GM21423 (cell line): ENCODE data around the gene EXOC1L.

Experiments used
- ATAC-seq: cut with Tn5 transposase; IDR thresholded peaks from one replicate; pipeline ENCODE4 v1.9.1; 2021; ENCODE audit warnings: mild to moderate bottlenecking, moderate library complexity; ENCODE audit not compliant: unreplicated experiment

Gene EXOC1L

DNA sequence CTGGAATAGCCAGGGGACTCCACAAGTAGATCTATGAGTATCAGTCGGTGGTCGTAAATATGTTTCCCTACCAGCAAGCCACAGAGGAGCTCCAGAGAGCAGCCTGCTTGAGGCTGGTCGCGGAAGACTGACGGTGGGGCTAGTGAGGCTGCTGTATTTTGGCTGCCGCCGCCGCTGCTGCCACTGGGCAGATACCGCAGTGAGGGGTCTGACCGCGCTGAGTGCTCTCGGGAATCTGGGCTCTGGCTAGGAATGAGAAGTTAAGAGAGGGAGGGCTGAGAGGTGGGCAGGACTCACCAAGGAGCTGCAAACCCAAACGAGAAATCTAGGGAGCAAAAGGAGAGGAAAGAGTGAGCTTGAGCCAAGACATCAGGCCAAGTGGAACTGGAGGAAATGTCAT lies at the start of gene EXOC1L:
Gene EXOC1L (plus strand): TSS at position 157 of the 400 bp plus-strand sequence. CDS start 237 bp downstream, at position 394.
- no peak for ATAC-seq

DNA sequence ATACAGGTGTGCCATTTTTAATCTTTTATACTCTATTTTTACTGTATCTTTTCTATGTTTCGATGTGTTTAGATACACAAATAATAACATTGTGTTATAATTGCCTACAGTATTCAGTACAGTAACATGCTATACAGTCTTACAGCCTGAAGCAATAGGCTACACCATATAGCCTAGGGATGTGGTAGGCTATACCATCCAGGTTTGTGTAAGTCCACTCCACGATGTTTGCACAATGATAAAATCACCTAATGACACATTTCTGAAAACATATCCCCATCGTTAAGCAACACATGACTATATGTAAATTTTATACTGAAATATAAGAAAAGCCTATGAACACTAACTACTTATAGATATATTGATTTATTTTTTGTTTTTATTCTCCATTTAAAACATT lies 48.9 kb upstream of the EXOC1L start:
- no peak for ATAC-seq

GRCh38 chr4:55781341-55781740 lies 38.2 kb upstream of the EXOC1L start:
- no peak for ATAC-seq

DNA sequence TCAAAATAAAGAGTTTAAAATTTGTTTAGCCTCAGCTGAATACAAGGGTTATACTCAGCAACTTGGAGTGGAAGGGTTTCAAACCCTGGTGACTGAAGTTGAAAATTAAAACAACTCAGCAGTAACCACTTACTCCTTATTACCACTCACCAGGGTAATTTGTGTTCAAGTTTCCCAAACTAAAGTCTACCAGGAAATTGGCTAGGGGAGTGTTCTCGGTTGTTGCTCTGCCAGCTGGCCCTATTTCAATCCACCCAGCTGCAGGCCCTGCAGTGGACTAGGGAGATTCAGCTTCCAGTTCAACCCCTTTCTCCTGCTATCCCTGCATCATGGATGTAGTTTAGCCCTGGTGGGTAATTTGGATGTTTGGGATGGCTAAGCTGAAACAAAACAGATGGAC lies 37.8 kb upstream of the EXOC1L start:
- no peak for ATAC-seq

GRCh38 chr4:55783584-55783983 lies 36.0 kb upstream of the EXOC1L start:
- ATAC-seq = no peak

GRCh38 chr4:55784747-55785146 lies 34.8 kb upstream of the EXOC1L start:
- ATAC-seq = no peak

DNA sequence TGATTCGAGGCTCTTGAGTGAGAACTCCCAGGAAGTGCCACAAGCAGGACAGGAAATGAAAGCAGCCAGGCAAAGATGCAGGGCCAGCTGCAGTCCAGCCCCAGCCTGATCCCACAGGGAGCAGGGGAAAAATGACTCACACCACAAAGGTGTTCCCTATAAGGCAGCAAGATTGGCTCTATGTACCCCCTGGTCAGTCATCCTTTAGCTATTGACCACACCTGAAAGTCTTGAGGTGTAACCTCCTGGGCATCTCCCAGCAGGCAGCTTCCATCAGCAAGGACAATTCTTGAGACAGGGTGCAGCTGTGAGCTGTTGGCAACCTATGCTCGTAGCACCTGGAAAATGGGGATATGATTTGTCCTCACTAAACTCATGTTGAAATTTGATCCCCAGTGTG lies 27.9 kb upstream of the EXOC1L start:
- ATAC-seq = no peak

- no peak for ATAC-seq
Observed at GRCh38 chr4:55793479-55793878, 26.1 kb upstream of the EXOC1L start.

- ATAC-seq = no peak
Observed at GRCh38 chr4:55794053-55794452, 25.5 kb upstream of the EXOC1L start.

- ATAC-seq = no peak
Observed at GRCh38 chr4:55795341-55795740, 24.2 kb upstream of the EXOC1L start.

DNA sequence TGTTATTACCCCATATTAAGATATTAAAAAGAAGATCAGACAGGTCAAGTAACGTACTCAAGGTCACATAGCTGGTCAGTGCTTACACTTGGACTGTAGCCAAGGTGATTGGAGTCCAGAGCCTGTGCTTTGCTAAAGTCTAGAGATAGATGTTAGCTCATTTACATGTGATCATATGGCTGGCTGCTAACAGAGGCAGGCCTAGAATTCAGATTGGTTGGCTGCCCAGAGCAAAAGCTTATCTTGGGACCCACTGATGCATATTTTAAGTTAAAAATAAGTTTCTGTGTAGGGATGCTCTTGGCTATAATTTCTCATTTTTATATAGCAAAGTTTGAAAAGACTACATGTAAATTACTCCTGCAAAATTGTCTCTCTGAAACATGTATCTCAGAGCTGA lies 18.1 kb upstream of the EXOC1L start:
- ATAC-seq = no peak

- ATAC-seq = no peak
Observed at GRCh38 chr4:55807556-55807955, 12.0 kb upstream of the EXOC1L start.

- ATAC-seq = no peak
Observed at GRCh38 chr4:55808186-55808585, 11.4 kb upstream of the EXOC1L start.

DNA sequence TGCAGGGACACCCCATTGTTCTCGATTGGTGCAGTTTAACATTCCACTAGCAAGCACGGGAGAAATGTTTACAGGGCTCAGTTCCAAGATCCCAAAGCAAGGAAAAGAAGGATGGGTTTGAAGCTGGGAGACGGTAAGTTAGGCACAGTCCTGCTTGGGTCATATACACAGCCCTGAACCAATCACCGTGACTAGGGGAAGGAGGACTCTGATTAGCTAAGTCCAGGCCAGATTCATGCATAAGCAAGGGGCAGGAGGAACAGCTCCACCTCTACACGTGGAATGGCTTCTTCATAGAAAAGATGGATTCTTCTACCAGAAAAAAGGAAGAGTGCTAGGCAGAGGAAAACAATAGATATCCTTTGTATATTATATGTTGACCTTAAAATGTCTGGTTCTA lies 11.0 kb upstream of the EXOC1L start:
- no peak for ATAC-seq

GRCh38 chr4:55817691-55818090 lies 1.9 kb upstream of the EXOC1L start:
- no peak for ATAC-seq

DNA sequence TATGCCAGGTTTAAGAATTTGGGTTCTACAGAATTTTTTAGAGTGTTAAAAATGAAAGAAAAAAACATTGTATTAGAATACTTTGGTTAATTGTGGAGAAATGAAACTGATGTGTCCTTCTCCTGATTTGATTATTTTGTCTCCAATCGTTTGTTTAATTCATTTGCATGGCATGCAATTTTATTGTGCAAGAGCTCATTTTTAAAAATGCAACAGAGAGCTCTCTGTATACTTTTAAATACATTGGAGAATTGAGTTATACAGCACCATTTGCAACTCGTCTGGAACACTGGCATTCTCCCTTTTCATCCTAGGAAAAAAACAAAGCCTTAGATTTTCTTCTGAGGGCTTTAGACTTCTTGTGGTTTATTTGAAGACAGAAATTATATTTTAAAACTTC lies 689 bp downstream of the EXOC1L start:
- ATAC-seq = no peak

- ATAC-seq = no peak
Observed at GRCh38 chr4:55822329-55822728, 2.7 kb downstream of the EXOC1L start.

DNA sequence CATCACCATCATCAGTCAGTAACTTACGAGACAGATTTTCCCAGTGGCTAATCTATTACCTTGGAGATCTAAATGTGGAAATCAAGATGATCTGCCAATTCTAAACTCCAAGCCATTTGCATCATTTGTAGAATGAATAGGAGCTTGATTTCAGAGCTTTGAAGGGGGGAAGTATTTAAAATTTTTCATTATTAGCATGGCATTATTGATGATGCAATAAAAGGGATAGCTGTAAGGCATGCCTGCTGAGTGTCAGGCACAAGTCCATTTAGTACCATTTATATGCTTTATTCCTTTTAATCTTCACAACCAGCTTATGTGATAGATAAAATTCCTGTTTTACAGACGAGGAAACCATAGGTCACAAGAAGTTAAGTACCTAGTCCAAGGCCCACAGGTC lies 5.3 kb downstream of the EXOC1L start:
- ATAC-seq = no peak

DNA sequence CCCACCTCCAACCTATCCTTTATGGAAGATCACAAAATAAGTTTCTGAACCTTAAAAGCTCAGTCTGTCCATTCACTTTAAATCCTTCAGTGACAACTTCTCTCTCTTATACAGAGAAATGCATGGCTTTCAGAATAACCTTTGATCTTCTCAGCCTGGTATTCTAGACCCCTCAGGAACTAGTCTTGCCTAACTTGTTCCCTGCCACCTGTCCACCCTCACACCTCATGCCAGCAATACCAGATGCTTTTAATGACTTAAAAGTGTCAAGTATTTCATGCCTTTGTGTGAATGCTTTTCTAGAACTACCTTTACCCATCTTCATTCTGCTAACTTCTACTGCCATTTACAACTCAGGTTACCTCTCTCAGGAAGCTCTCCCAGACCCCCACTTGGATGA lies 7.4 kb downstream of the EXOC1L start:
- no peak for ATAC-seq

DNA sequence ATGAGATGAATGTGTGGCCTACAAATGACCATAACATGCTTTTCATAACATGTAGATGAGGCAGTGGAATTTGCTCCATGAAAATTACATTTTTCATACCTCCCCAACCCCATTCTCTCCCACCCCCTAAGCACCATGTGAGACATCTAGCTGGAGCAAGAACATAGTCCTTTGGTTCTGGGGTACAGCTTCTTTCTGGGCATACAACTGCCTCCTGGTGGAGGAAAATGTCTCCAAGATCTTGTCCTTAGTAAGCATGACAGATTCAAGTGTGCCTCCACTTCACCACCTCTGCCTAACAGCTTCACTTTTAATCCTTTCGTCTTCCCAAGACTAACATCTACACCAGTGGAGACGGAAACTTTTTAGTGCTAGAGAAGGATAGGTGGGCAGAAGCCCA lies 8.0 kb downstream of the EXOC1L start:
- ATAC-seq = no peak

DNA sequence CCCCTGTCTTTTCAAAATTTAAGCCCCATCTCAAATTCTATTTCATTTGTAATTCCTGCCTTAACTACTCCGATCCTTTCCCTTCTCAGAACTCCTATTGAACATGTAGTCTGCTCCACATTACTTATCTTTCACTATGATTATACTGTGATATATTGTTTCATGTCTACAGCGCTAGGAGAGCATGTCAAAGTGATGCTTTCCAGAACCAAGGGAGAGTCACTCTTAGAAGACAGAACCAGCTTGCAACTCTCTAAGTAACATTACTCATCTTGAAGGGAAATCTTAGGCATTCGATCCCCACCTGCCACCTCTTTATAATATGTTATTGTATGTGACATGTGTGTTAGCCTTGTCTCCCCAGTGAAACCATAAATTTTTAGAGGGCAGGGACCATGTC lies 10.5 kb downstream of the EXOC1L start:
- no peak for ATAC-seq

- ATAC-seq = no peak
Observed at GRCh38 chr4:55830716-55831115, 11.1 kb downstream of the EXOC1L start.

DNA sequence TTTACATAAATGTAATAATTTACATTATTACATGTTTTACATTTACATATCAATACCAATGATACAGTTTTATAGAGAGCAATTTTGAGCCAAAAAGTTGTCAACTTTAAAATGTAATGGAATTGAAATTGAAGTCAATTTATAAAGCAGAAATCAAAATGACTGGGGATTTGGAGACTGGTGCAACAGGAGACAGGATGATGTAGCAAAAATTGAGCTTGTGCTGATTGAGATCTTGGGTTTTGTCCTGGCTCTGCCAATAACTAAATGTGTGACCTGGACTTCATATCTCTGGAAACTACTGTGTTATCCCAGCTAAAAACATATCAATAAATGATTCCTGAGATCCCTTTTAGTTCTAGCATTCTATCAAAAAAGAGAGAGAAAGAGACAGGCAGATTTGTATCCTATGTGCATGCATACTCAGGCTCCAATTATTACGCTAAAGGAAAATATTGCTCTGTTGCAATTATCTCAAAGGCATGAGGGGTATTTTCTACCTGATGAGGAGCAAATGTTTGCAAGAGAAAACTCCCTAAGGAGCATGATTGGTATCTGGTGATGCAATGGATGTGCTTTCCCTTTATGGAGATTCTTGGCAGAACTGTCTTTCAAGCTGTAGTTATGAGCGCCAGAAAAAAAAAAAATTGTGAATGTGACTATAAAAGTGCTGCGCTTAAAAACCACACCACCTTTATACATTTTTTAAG lies 14.7 kb downstream of the EXOC1L start:
- no peak for ATAC-seq
